Brain microvascular endothelial cell (primary cell): ENCODE results near the gene HES5.

ENCODE experiments used
- DNase-seq: peaks from one replicate; pipeline ENCODE4 v3.0.0-alpha.2; 2020
- H3K27ac ChIP-seq: fragments of 250-450 bp; sonication (Bioruptor Pico); 2 replicates; pipeline ENCODE4 v1.5.1; 2020; ENCODE audit warnings: mild to moderate bottlenecking, moderate library complexity
- H3K27me3 ChIP-seq: fragments of 250-450 bp; sonication (Bioruptor Pico); replicated peaks from 2 replicates; pipeline ENCODE4 v1.5.1; 2020; ENCODE audit warnings: mild to moderate bottlenecking
- H3K36me3 ChIP-seq: fragments of 250-450 bp; sonication (Bioruptor Pico); replicated peaks from 2 replicates; pipeline ENCODE4 v1.5.1; 2020; ENCODE audit warnings: mild to moderate bottlenecking
- H3K4me3 ChIP-seq: 2 replicates; pipeline ENCODE4 v1.5.1; 2011; ENCODE audit warnings: low read depth, mild to moderate bottlenecking, control low read depth, low read length, moderate library complexity
- CTCF ChIP-seq: IDR thresholded peaks from 2 replicates; pipeline ENCODE4 v1.5.1; 2011; ENCODE audit warnings: low read depth, mild to moderate bottlenecking, moderate library complexity, low read length, control low read depth, inconsistent platforms; ENCODE audit errors: missing control alignments
- in situ Hi-C: cut with HindIII; loops from 2 replicates; pipeline ENCODE4 v1.10.0; 2017; ENCODE audit warnings: low sequenced_read_pairs, low pct_ligation_motif_present

HES5 gene

GRCh38 chr1:2513939-2514652, 16.0 kb downstream of the HES5 start:
- TF ChIP-seq CTCF = no peak
- Histone ChIP-seq H3K36me3 (peaks cover 91% of the 10 kb centered on the region), H3K27me3 (no peaks in the 10 kb centered on the region), H3K27ac (no peak overlapping the region), H3K4me3 (no peak overlapping the region)
- in situ Hi-C loops = loop anchor here (25.0 kb wide), 1 partner anchor 102 kb away; the partner anchor contains the start of gene PEX10
- DNase-seq = no peak

GRCh38 chr1:2512862-2513421, 17.1 kb downstream of the HES5 start:
- H3K27me3 ChIP-seq = no peaks in the 10 kb centered on the region
- TF ChIP-seq CTCF = no peak
- H3K36me3 ChIP-seq = peaks cover 89% of the 10 kb centered on the region
- no peak overlapping the region for H3K4me3 ChIP-seq
- no peak for DNase-seq
- in situ Hi-C loops = loop anchor here (25.0 kb wide), 1 partner anchor 101 kb away; the partner anchor contains the start of gene PEX10
- no peak overlapping the region for H3K27ac ChIP-seq

GRCh38 chr1:2510366-2511155, 19.5 kb downstream of the HES5 start:
- TF ChIP-seq CTCF = no peak
- H3K27ac ChIP-seq = no peak overlapping the region
- H3K36me3 ChIP-seq = peaks cover 77% of the 10 kb centered on the region
- no peak for DNase-seq
- no peak overlapping the region for H3K4me3 ChIP-seq
- in situ Hi-C loops = loop anchor here (25.0 kb wide), 1 partner anchor 98 kb away; the partner anchor contains the start of gene PEX10
- H3K27me3 ChIP-seq = no peaks in the 10 kb centered on the region

GRCh38 chr1:2509589-2509988, 20.5 kb downstream of the HES5 start:
- H3K27ac ChIP-seq = no peak overlapping the region
- in situ Hi-C loops = loop anchor here (25.0 kb wide), 1 partner anchor 97 kb away; the partner anchor contains the start of gene PEX10
- TF ChIP-seq CTCF = no peak
- no peak for DNase-seq
- H3K4me3 ChIP-seq = no peak overlapping the region
- peaks cover 68% of the 10 kb centered on the region for H3K36me3 ChIP-seq
- H3K27me3 ChIP-seq = no peaks in the 10 kb centered on the region

- peaks cover 63% of the 10 kb centered on the region for H3K36me3 ChIP-seq
- no peak for TF ChIP-seq CTCF
Observed at GRCh38 chr1:2508751-2509150, 21.3 kb downstream of the HES5 start.

More at GRCh38 chr1:2508751-2509150, 21.3 kb downstream of the HES5 start:
- H3K27me3 ChIP-seq = no peaks in the 10 kb centered on the region
- in situ Hi-C loops = loop anchor here (25.0 kb wide), 1 partner anchor 96 kb away; the partner anchor contains the start of gene PEX10
- no peak for DNase-seq
- H3K27ac ChIP-seq = no peak overlapping the region
- H3K4me3 ChIP-seq = no peak overlapping the region
